Cardiac muscle cell (in vitro differentiated cells and primary cell): ENCODE data around the gene TRAF2. TPM values are rescaled to one million over a fixed set of nuclear protein-coding genes. Genes with fewer than 3 reads are reported as not detected.

Experiments
- DNase-seq, 2 donors: peaks; one replicate each; pipeline versions ENCODE4 v3.0.0 to v3.0.0-alpha.2; 2010 to 2017; ENCODE audit warnings: low read depth in 1 of 2, low spot score in 1 of 2
- H3K27ac ChIP-seq: fragments of 200-600 bp; sonication (generic); 2 replicates; pipeline ENCODE4 v1.5.1; 2016
- H3K27me3 ChIP-seq: fragments of 200-600 bp; sonication (generic); 2 replicates; pipeline ENCODE4 v1.6.0; 2016; ENCODE audit warnings: control low read depth
- H3K36me3 ChIP-seq: fragments of 200-600 bp; sonication (generic); 2 replicates; pipeline ENCODE4 v1.5.1; 2016; ENCODE audit warnings: control low read depth
- H3K4me1 ChIP-seq: fragments of 200-600 bp; sonication (generic); 2 replicates; pipeline ENCODE4 v1.8.1; 2017; ENCODE audit warnings: low read depth, mild to moderate bottlenecking, mixed run types
- H3K4me3 ChIP-seq: fragments of 200-600 bp; sonication (generic); 2 replicates; pipeline ENCODE4 v1.5.1; 2016; ENCODE audit warnings: mild to moderate bottlenecking
- H3K9me3 ChIP-seq: fragments of 200-600 bp; sonication (generic); 2 replicates; pipeline ENCODE4 v1.5.1; 2017; ENCODE audit warnings: low read depth, mild to moderate bottlenecking, control low read depth
- polyA plus RNA-seq: library from polyadenylated mRNA; unstranded; fragments of >200 nt; fragmentation: Nextera tagmentation; extraction: Ambion mirVana; gene quantifications from 2 replicates; pipeline ENCODE4 v1.2.1, GENCODE V29; 2016
- total RNA-seq: library from RNA; depleted of rRNA; stranded (reverse); fragments of >200 nt; gene quantifications from 2 replicates; pipeline ENCODE4 v1.2.3, GENCODE V29; 2016
- TF ChIP-seq, protein P1 (sequence below): IDR thresholded peaks from 2 replicates; pipeline ENCODE4 v1.5.1; 2012; ENCODE audit warnings: low read depth, mild to moderate bottlenecking, low read length

Gene TRAF2
- total and polyA plus RNA-seq, 2 experiments from 2014 or later: 25.6 to 37.2 TPM

DNA sequence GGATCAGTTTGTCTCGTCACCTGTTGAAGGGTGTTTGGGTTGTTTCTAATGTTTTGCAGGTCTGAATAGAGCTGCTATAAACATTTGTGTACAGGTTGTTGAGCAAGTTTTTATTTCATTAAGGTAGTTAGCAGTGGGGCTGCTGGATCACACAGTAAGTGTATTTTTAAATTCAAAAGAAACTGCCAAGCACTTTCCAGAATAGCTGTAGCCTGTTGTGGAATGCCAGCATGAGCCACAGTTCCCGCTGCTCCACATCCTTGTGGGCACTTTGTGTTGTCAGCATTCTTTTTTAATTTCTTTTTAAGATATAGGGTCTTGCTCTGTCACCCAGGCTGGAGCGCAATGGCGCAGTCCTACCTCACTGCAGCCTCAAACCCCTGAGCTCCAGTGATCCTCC, 43.7 kb downstream of the TRAF2 start:
- no peak for DNase-seq
- Histone ChIP-seq H3K4me1 (no peaks in the 10 kb centered on the region), H3K9me3 (no peaks in the 10 kb centered on the region), H3K27me3 (no peaks in the 10 kb centered on the region), H3K27ac (no peak overlapping the region), H3K4me3 (no peak overlapping the region), H3K36me3 (peaks cover 4% of the 10 kb centered on the region)
- TF ChIP-seq, protein P1, sequence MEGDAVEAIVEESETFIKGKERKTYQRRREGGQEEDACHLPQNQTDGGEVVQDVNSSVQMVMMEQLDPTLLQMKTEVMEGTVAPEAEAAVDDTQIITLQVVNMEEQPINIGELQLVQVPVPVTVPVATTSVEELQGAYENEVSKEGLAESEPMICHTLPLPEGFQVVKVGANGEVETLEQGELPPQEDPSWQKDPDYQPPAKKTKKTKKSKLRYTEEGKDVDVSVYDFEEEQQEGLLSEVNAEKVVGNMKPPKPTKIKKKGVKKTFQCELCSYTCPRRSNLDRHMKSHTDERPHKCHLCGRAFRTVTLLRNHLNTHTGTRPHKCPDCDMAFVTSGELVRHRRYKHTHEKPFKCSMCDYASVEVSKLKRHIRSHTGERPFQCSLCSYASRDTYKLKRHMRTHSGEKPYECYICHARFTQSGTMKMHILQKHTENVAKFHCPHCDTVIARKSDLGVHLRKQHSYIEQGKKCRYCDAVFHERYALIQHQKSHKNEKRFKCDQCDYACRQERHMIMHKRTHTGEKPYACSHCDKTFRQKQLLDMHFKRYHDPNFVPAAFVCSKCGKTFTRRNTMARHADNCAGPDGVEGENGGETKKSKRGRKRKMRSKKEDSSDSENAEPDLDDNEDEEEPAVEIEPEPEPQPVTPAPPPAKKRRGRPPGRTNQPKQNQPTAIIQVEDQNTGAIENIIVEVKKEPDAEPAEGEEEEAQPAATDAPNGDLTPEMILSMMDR: no peak

DNA sequence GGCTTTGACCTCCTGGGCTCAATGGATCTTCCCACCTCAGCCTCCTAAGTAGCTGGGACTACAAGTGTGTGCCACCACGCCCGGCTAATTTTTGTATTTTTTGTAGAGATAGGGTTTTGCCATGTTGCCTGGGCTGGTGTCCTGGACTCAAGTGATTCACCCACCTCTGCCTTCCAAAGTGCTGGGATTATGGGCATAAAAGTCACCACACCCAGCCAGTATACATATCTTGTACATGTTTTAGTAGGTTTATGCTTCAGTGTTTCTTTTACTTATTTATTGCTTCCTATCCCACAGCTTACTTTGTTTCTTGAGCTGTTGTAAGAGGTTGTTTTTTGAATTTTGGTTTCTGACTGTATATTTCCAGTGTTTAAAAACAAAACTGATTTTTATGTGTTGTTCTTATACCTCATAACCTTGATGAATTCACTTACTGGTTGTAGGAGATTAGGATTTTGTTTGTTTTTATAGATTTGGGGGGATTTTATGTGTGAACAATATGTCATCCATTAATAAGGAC, 45.4 kb downstream of the TRAF2 start:
- H3K4me3 ChIP-seq: no peak overlapping the region

DNA sequence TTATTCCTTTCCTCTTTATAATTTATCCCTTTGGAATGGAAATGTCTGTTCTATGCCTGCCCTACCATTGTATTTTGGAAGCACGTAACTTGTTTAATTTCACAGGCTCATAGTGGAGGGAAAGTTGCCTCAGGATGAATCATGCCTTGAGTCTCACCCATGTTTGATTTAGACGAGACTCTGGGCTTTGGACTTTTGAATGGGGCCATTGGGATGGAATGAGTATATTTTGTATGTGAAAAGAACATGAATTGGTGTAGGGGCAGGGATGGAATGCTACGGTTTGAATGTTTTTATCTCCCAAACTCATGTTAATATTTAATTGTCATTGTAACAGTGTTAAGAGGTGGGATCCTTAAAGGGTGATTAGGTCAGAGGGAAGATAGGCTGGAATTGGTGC, 48.0 kb downstream of the TRAF2 start:
- Histone ChIP-seq H3K9me3 (no peaks in the 10 kb centered on the region), H3K36me3 (no peaks in the 10 kb centered on the region), H3K4me1 (no peaks in the 10 kb centered on the region), H3K27ac (no peak overlapping the region), H3K4me3 (no peak overlapping the region), H3K27me3 (no peaks in the 10 kb centered on the region)
- no peak for DNase-seq
- TF ChIP-seq, protein P1: no peak

More for the DNA sequence above, 45.4 kb downstream of the TRAF2 start:
- TF ChIP-seq, protein P1: no peak
- Histone ChIP-seq H3K9me3 (no peaks in the 10 kb centered on the region), H3K27ac (no peak overlapping the region), H3K36me3 (peaks cover 4% of the 10 kb centered on the region), H3K4me1 (no peaks in the 10 kb centered on the region), H3K27me3 (no peaks in the 10 kb centered on the region)
- DNase-seq: no peak

DNA sequence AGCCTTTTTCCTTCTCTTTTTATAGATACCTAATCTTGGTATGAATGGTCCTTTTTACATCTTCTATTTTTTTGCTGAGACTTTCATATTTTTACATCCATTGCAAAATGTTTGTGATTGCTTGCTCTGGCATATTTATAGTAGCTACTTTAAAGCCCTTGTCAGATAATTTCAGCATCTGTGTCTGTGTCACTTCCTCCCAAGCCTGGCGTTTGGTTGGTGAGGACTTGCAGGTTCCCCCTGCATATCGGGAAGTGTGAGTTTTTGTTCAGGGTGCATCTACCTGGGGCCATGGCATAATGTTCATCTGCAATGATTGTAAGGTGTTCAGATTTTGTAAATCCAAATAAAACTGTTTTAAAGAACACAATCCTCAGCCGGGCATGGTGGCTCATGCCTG, 49.3 kb downstream of the TRAF2 start:
- Histone ChIP-seq H3K4me1 (no peaks in the 10 kb centered on the region), H3K27ac (no peak overlapping the region), H3K27me3 (no peaks in the 10 kb centered on the region), H3K4me3 (no peak overlapping the region), H3K9me3 (no peaks in the 10 kb centered on the region), H3K36me3 (peaks cover 8% of the 10 kb centered on the region)
- TF ChIP-seq, protein P1: no peak
- DNase-seq: no peak

DNA sequence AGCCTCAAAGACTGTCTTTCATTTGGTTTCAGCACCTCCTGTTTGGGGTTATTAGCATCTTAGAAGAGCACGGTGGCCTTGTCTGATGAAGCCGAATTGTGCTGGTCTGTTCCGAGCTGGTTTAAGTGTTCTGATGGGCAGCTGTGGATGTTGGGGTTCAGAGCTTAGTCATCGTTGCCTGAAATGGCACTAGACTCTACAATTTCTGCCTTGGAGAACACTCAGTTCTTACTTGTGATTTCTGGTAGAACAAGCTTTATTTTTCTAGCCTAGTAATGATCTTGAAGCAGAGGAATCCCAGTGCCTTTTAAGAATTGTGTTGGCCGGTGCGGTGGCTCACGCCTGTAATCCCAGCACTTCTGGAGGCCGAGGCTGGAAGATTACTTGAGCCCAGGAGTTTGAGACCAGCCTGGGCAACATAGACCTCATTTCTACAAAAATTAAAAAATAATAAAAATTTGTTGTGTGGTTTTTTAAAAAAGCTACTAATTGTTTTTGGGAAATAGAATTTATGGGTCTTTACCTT, 50.4 kb downstream of the TRAF2 start:
- H3K27me3 ChIP-seq: no peaks in the 10 kb centered on the region
- H3K4me1 ChIP-seq: no peaks in the 10 kb centered on the region
- TF ChIP-seq, protein P1: no peak
- H3K4me3 ChIP-seq: no peak overlapping the region
- H3K27ac ChIP-seq: no peak overlapping the region
- peaks cover 19% of the 10 kb centered on the region for H3K36me3 ChIP-seq
- H3K9me3 ChIP-seq: no peaks in the 10 kb centered on the region
- DNase-seq: no peak
